Fibroblast of skin of scalp (primary cell): ENCODE measurements around the gene DPEP2.
"Not testable (repeated sequence)": the region's sequence is repeated elsewhere in the genome, so short reads cannot be mapped to it uniquely, and the experiment has no call there.

ENCODE experiments used
- DNase-seq: peaks from one replicate; pipeline ENCODE4 v3.0.0-alpha.2; 2013

The DPEP2 gene

DNA sequence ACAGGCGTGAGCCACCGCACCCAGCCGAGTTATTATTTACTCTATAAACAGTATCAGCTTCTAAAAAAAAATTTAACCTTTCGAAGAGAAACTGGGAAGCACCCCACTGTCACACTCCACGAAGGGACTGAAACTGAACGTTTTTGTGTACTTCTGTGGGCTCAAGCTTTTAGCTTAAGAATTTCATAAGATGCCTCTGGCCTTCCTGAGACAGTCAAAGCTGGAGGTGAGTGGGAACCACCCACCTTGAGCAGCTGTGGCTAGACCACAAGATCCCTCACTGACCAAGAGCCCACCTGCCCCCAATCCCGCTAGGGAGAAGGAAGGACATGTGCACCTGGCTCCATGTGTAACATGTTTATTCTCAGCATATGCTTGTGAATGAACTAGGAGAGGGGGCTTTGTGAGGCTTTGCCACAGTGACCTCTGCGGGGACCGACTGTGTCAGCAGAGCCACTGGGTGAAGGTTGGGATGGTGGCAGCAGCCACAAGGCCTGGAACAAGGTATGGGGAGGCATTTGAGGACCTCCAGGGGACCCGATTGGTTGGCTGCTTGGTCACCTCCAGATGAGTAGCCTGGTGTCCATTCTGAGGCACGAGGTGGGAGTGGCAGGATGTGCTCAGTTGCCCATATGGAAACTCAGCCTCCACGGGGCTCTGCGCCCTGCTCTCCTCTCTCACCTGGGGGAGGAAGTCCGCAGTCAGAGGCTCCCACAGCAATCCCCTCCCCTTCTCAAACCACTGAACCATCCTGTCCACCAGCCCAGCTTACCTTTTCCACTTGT, 23.8 kb downstream of the DPEP2 start:
- no peak for DNase-seq

DNA sequence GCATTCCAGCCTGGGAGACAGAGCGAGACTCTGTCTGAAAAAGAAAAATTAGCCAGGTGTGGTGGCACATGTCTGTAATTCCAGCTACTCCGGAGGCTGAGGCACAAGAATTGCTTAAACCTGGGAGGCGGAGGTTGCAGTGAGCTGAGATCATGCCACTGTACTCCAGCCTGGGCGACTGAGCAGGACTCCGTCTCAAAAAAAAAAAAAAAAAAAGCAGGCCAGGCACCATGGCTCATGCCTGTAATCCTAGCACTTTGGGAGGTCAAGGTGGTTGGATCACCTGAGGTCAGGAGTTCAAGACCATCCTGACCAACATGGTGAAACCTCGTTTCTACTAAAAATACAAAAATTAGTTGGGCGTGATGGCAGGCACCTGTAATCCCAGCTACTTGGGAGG, 27.0 kb downstream of the DPEP2 start:
- not testable (repeated sequence) for DNase-seq

- no peak for DNase-seq
These were observed 28.2 kb downstream of the DPEP2 start for GRCh38 chr16:67971111-67971510.

DNA sequence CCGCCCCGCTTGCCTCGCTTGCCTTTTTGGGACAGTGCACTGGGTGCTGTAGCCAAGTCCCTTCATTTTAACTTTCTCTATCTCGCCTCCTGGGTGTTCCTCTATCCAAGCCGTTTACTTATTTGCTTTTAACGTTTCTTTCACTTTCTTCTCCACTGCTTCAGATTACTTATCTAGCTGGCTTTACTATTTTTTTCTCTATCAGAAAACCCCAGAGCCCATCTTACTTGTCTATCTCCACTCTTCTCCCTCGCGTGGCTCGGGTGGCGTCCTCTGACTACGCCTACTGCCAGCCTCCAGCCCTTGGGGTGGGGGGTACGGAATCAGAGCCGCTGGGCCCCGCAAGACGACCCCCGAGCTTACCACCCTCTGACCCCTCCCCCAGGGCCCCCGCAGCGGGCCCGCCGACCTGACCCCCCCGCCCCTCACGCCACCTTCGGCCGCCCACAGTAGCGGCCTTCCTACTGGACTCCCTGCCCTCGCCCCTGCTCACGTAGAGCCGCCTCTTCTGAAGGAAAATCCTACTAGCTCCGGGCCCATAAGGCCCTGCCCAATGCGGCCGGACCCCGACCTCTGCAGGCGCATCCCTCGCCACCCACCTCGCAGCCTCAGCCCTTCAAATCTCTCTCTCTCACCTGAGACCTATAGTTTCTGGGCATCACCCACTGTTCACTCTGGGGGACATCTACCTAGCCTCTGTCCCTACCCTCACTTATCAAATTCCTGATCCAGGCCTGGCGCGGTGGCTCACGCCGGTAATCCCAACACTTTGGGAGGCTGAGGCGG, 29.8 kb downstream of the DPEP2 start:
- no peak for DNase-seq

GRCh38 chr16:67968400-67969253, 30.7 kb downstream of the DPEP2 start, which contains the start of gene SLC12A4:
Gene SLC12A4 (minus strand): TSS chr16:67968637. CDS start chr16:67968553, 84 bp downstream.
- peak; percentile 90 for DNase-seq

DNA sequence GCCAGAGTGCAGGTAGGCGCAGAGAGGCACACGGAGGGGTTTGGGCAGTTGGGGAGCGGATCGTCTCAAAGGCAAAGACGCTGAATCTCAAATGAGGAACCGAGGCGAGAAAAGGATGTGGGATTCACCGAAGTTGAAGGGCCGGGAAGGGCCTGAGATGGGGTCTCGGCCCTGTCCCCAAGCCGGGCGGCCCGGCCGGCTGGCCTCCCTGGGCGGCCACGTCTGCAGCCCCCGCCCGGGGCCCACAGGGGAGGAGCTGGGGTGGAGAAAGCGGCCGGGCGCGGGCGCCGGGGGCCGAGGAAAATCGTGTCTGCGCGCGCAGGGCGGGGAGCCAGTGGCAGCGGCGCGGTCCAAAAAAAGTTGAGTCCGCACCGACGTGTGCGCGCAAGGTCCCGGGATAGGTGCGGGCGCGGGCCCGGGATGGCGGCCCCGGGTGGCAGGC, 31.3 kb downstream of the DPEP2 start:
- DNase-seq, result peak; percentile 41

DNA sequence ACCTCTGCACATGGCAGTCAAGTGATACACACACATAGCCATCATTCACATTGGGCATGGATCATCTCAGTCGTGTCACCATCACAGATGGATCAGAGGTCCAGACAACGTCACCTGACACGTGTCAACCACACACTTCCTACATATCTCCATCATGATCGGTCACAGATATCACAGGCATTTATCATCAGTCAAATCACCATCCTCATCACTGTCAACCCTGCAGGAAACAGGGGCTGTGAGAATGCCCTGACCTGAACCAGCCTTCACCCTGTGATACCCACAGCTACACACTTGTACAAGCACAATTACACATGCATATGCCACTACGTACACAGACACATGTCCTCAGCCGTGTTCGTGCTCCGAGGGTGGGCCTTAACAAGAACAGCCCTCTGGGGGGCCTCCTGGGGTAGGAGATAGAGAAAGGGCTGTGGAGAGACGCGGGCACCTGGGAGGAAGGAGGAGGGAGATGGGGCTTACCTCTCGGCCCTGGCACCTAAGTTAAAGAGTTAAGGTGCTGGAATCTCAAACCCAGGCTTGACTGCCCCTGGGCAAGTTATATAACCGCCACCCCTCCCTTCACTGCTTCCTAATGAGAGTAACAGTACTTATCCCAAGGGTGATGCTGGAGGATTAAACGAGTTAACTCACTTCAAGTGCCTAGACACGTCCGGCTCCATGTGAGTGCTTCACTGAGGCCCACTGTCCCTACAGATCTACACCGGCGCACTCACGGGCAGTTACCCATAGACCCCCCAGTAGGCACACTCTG, 31.9 kb downstream of the DPEP2 start:
- peak; percentile 22 for DNase-seq

DNA sequence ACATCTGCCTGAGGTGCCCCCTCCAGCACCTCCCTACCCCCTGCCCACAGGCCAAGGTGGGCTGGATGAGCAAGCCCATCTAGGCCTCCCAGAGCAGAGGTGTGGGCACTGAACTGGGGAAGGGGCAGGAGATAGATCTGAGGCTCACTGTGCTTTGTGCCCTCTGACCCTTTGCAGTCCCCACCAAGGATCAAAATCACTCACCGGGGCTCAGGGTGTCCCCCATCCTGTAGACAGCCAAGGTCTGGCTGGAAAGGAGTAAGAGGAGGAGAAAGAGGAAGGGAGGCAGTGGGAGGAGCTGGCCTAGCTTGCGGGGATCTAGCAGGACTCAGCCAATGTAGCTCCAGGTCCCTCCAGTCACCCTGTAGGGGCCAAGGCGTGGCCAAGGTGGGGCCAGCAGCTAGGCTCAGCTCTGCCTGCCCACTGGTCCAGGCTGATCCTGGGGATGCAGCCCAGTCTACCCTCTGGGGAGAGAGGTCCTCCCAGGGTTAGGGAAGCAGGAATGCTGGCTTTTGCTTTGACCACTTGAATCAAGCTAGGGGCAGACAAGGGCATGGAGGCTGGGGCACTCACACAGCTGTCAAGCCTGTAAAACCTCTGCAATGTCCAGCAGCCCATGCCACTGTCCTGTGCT, 32.6 kb downstream of the DPEP2 start:
- peak; percentile 15 for DNase-seq

GRCh38 chr16:67965668-67966548, 33.4 kb downstream of the DPEP2 start:
- DNase-seq, result no peak

DNA sequence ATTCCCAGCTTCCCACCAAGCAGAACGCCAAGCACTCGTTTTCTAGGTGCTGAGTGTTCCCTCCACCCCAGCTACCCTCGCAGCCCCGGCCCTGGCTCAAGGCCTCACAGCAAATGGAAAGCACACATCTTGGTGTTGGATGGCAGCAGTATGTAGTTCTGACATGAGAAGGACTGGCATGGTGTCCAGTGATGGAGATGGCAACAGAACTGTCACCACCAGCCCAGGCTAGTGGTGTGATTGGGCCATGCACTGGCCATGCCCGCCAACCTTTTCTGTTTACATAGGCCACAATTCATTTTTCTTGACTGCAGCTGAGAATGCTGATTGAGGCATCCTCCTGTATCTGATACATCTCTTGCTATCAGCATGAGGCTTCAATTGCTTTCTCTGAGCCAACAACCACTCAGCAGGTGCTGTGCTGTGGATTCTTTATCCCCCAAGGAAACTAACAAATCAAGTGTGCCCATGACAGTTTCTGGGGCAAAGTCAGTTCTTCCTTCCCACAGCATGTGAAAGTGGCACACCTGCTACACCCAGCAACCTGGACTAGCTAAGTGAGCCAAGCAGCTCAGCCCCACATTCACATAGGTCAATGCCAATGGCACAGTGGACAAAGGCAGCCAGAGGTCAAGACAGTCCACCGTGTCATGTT, 34.7 kb downstream of the DPEP2 start:
- no peak for DNase-seq

- no peak for DNase-seq
These were observed 35.5 kb downstream of the DPEP2 start for GRCh38 chr16:67963662-67964321.

DNA sequence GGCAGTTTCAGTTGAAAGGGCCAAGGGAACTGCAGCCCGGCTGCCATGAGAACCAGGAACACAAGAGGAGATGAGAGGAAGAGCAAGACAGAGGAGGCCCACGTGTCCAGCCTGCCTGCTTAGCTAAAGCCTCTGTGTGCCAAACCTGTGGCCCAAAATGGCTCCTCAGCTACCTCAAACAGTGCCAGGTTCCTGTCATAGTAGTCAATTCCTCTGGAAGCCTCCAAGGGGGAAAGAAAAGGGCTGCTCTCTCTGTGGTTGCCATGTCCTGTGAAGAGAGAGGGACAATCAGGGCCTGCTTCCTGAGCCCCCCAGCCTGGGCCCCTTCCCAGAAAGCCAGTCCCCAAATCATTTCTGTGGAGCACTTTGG, 36.0 kb downstream of the DPEP2 start:
- DNase-seq, result no peak

DNA sequence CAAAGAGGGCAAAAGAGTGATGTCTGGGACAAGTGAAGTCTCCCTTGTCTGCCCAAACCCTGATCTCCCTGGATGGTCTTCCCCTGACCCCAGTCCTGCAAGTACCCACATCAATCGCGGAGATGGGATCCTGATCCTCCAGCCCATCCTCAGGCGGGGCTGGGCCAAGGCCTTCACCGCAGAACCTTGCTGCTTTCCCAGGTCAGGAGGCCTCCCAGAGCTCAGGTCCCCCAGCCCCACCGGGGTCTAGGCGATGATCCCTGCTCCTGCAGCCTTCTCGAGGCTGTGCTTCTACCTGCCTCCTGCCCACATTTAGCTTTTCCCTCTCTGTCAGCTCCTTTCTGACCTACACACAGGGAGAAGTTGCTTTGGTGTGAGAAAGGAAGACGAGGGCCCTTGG, 37.1 kb downstream of the DPEP2 start:
- DNase-seq, result no peak

GRCh38 chr16:67961551-67961957, 37.7 kb downstream of the DPEP2 start:
- no peak for DNase-seq

DNA sequence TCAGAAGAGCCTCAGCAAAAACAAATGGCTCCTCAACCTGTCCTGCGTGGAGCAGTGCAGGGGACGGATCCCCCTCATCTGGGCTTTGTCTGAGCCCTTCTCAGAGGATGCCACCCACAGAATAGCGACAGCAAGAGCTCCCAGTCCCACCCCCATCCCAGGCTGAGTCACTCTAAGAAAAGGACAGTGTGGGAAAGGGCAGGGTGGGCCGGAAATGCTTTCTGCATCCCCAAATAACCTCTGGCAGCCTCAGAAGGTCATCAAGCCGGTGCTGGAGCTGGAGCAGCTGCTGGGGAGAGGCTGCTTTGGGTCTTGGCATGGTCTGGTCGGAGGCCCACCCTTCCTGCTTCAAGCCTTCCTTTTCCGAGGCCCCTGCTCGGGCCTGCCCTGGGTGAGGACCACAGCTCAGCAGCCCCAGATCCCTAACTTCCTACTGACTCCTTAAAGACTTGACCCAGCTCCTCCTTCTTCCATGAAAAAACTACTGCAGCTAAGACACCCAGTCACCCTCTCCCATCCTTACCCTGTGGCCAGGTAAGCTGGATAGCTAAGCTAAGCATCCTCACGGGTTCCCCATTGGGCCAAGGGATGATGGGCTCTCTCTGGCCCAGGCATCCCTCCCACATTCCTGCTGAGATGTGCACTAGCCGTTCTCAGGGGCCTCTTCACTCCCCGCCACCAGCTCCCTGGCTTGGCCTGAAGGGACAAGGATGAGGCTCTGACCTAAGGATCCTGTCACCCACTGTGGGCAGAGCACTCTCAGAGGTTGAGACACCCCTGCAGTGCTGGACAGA, 39.6 kb downstream of the DPEP2 start:
- DNase-seq, result no peak

DNA sequence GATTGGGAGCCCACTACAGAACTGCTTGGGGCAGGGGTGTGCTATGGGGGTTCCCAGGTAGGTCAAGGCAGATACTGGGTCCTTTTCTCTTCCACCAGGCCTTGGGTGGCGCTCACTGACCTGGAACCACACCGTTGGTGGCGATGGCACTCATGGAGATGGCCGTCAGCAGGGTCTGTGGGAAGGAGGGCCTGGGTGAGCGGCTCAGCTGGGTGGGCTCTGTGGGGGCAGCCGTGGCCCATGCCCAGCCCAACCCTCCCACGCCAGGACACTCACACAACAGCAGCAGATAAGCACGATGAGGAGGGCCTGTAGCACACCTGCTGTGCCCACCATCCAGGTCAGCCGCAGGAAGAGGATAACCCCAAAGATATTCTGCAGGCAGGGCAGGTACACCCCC, 41.7 kb downstream of the DPEP2 start:
- DNase-seq, result no peak

- no peak for DNase-seq
These were observed 44.7 kb downstream of the DPEP2 start for GRCh38 chr16:67954421-67955196.
